Measurements from ENCODE around the gene AMPH. TPM values are rescaled to one million over a fixed set of nuclear protein-coding genes. Genes with fewer than 3 reads are reported as not detected.

Gene AMPH
- total RNA-seq, 1 experiment from 2014 or later, result not detected

DNA sequence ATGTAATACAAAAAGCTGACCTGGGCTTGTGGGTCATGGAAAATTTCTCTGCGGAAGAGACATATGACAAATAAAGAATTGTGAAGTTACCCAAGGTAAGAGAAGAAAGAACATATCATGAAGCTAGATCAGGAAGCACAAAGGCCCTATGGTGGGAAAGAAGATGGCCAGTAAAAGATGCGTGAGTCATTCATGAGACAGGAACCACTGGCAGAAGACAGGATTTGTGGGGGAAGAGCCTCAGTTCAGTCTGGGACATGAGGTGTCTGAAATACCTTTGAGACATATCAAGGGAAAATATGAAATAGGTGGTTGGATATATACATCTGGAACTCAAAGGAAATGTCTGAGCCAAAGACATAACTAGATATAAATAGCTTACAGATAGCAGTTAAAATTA, 27.7 kb upstream of the AMPH start:
- no peaks in the 10 kb centered on the region for H3K79me2 ChIP-seq (ENCODE audit: insufficient read depth, low read length)
- no peaks in the 10 kb centered on the region for H3K4me1 ChIP-seq (ENCODE audit: control insufficient read depth in 1 of 2, insufficient read depth in 2 of 2, low read length in 2 of 2)
- no peaks in the 10 kb centered on the region for H3K9me3 ChIP-seq (ENCODE audit: control insufficient read depth in 1 of 2, insufficient read depth in 1 of 2, low read depth in 1 of 2, low read length in 2 of 2)
- H3K4me2 ChIP-seq (ENCODE audit: low read length), result no peak overlapping the region
- intact Hi-C loops (cut with micrococcal nuclease), result no loop called here
- H3K9ac ChIP-seq (ENCODE audit: low read length), result no peak overlapping the region
- H3K4me3 ChIP-seq (replicated peaks in 1 of 2; ENCODE audit: low read depth in 1 of 2, low read length in 2 of 2), result no peak overlapping the region
- CTCF ChIA-PET, result interaction anchor here (1.1 kb wide), 1 partner anchor 225 kb away, joined by 3 read pairs; no protein-coding TSS in a partner anchor
- H4K20me1 ChIP-seq (ENCODE audit: insufficient read depth), result no peaks in the 10 kb centered on the region
- DNase-seq (ENCODE audit: low read depth, low spot score) (no peak), ATAC-seq (no peak)
- H3K36me3 ChIP-seq (ENCODE audit: control insufficient read depth in 1 of 2, insufficient read depth in 2 of 2, low read length in 2 of 2), result no peaks in the 10 kb centered on the region
- no peak overlapping the region for H2AFZ ChIP-seq (ENCODE audit: low read depth, low read length, poor library complexity, severe bottlenecking)
- POLR2A ChIA-PET, result no interaction called here
- no peak overlapping the region for H3K27ac ChIP-seq (ENCODE audit: low read depth, low read length)
- no peak for TF ChIP-seq ZFX (IDR thresholded peaks at IDR 0.05)
- no peak for TF ChIP-seq EZH2phosphoT487 (IDR thresholded peaks at IDR 0.05; ENCODE audit: borderline replicate concordance)
- no peak for TF ChIP-seq SIN3A (IDR thresholded peaks at IDR 0.05; ENCODE audit: low read depth)
- TF ChIP-seq POLR2AphosphoS5 (IDR thresholded peaks at IDR 0.05; ENCODE audit: low read depth, low read length), result no peak
- TF ChIP-seq TCF7L2 (IDR thresholded peaks at IDR 0.05; ENCODE audit: borderline replicate concordance, extremely low read depth, insufficient read depth, insufficient read length), result no peak
- no peak for TF ChIP-seq CBX3 (IDR thresholded peaks at IDR 0.05; ENCODE audit: low read depth)
- no peak for TF ChIP-seq RAD21 (IDR thresholded peaks at IDR 0.05; ENCODE audit: low read depth)
- TF ChIP-seq, protein P1, sequence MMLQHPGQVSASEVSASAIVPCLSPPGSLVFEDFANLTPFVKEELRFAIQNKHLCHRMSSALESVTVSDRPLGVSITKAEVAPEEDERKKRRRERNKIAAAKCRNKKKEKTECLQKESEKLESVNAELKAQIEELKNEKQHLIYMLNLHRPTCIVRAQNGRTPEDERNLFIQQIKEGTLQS (IDR thresholded peaks at IDR 0.05), result no peak
- TF ChIP-seq SRF (IDR thresholded peaks at IDR 0.05; ENCODE audit: low read depth), result no peak
- no peak for TF ChIP-seq FOSL1 (IDR thresholded peaks at IDR 0.05; ENCODE audit: low read depth)
- TF ChIP-seq, protein P2, sequence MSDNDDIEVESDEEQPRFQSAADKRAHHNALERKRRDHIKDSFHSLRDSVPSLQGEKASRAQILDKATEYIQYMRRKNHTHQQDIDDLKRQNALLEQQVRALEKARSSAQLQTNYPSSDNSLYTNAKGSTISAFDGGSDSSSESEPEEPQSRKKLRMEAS (IDR thresholded peaks at IDR 0.05), result no peak
- TF ChIP-seq SP1 (IDR thresholded peaks at IDR 0.05; ENCODE audit: low read depth), result no peak
- TF ChIP-seq, protein P3, sequence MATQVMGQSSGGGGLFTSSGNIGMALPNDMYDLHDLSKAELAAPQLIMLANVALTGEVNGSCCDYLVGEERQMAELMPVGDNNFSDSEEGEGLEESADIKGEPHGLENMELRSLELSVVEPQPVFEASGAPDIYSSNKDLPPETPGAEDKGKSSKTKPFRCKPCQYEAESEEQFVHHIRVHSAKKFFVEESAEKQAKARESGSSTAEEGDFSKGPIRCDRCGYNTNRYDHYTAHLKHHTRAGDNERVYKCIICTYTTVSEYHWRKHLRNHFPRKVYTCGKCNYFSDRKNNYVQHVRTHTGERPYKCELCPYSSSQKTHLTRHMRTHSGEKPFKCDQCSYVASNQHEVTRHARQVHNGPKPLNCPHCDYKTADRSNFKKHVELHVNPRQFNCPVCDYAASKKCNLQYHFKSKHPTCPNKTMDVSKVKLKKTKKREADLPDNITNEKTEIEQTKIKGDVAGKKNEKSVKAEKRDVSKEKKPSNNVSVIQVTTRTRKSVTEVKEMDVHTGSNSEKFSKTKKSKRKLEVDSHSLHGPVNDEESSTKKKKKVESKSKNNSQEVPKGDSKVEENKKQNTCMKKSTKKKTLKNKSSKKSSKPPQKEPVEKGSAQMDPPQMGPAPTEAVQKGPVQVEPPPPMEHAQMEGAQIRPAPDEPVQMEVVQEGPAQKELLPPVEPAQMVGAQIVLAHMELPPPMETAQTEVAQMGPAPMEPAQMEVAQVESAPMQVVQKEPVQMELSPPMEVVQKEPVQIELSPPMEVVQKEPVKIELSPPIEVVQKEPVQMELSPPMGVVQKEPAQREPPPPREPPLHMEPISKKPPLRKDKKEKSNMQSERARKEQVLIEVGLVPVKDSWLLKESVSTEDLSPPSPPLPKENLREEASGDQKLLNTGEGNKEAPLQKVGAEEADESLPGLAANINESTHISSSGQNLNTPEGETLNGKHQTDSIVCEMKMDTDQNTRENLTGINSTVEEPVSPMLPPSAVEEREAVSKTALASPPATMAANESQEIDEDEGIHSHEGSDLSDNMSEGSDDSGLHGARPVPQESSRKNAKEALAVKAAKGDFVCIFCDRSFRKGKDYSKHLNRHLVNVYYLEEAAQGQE (IDR thresholded peaks at IDR 0.05; ENCODE audit: low read depth), result no peak
- TF ChIP-seq, protein P4, sequence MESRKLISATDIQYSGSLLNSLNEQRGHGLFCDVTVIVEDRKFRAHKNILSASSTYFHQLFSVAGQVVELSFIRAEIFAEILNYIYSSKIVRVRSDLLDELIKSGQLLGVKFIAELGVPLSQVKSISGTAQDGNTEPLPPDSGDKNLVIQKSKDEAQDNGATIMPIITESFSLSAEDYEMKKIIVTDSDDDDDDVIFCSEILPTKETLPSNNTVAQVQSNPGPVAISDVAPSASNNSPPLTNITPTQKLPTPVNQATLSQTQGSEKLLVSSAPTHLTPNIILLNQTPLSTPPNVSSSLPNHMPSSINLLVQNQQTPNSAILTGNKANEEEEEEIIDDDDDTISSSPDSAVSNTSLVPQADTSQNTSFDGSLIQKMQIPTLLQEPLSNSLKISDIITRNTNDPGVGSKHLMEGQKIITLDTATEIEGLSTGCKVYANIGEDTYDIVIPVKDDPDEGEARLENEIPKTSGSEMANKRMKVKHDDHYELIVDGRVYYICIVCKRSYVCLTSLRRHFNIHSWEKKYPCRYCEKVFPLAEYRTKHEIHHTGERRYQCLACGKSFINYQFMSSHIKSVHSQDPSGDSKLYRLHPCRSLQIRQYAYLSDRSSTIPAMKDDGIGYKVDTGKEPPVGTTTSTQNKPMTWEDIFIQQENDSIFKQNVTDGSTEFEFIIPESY (IDR thresholded peaks at IDR 0.05; ENCODE audit: extremely low read depth, insufficient replicate concordance, low read length), result no peak
- TF ChIP-seq, protein P5, sequence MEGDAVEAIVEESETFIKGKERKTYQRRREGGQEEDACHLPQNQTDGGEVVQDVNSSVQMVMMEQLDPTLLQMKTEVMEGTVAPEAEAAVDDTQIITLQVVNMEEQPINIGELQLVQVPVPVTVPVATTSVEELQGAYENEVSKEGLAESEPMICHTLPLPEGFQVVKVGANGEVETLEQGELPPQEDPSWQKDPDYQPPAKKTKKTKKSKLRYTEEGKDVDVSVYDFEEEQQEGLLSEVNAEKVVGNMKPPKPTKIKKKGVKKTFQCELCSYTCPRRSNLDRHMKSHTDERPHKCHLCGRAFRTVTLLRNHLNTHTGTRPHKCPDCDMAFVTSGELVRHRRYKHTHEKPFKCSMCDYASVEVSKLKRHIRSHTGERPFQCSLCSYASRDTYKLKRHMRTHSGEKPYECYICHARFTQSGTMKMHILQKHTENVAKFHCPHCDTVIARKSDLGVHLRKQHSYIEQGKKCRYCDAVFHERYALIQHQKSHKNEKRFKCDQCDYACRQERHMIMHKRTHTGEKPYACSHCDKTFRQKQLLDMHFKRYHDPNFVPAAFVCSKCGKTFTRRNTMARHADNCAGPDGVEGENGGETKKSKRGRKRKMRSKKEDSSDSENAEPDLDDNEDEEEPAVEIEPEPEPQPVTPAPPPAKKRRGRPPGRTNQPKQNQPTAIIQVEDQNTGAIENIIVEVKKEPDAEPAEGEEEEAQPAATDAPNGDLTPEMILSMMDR (IDR thresholded peaks at IDR 0.05 in 2 of 3, conservative IDR thresholded peaks at IDR 0.05 in 1 of 3; ENCODE audit: borderline replicate concordance in 1 of 3, insufficient read depth in 1 of 3, low read depth in 2 of 3, low read length in 2 of 3), result no peak
- TF ChIP-seq EZH2 (IDR thresholded peaks at IDR 0.05), result no peak
- no peak for TF ChIP-seq POLR2A (IDR thresholded peaks at IDR 0.05; ENCODE audit: borderline replicate concordance, extremely low read depth, insufficient read depth, insufficient read length)
- no peak for TF ChIP-seq ELF1 (IDR thresholded peaks at IDR 0.05; ENCODE audit: borderline replicate concordance, low read depth)
- no peak for TF ChIP-seq ZNF274 (IDR thresholded peaks at IDR 0.05; ENCODE audit: low read depth, low read length)
- H3K27me3 ChIP-seq (ENCODE audit: insufficient read depth, low read length), result peaks cover 36% of the 10 kb centered on the region
- RAD21 ChIA-PET (ENCODE audit: low non-redundant PET in 1 of 2, low total read pairs in 2 of 2, uncharacterized antibody in 2 of 2, unreplicated experiment in 2 of 2), result no interaction called here
- H3K9me2 ChIP-seq (ENCODE audit: insufficient read depth), result no peaks in the 10 kb centered on the region
- no TSS peak for BruUV-seq (replicated peaks)

All from HCT116 (cell line).